ENCODE measurements around the gene POLR3E.

- no peak for TF ChIP-seq POLR2A (IDR thresholded peaks at IDR 0.05; ENCODE audit: borderline replicate concordance, extremely low read depth, insufficient read depth, insufficient read length)
- TF ChIP-seq EGR1 (IDR thresholded peaks at IDR 0.05; ENCODE audit: low read depth) = no peak
- no peak for TF ChIP-seq CTCF (IDR thresholded peaks at IDR 0.05 in 2 of 3, conservative IDR thresholded peaks at IDR 0.05 in 1 of 3; ENCODE audit: borderline replicate concordance in 1 of 3, insufficient read depth in 1 of 3, low read depth in 2 of 3, low read length in 2 of 3)
- TF ChIP-seq REST (IDR thresholded peaks at IDR 0.05; ENCODE audit: low read depth) = no peak
- no peak for TF ChIP-seq ELF1 (IDR thresholded peaks at IDR 0.05; ENCODE audit: borderline replicate concordance, low read depth)
- no peak for TF ChIP-seq POLR2AphosphoS5 (IDR thresholded peaks at IDR 0.05; ENCODE audit: low read depth, low read length)
- TF ChIP-seq SIN3A (IDR thresholded peaks at IDR 0.05; ENCODE audit: low read depth) = no peak
- no peak for TF ChIP-seq MAX (IDR thresholded peaks at IDR 0.05)
- no peak for TF ChIP-seq EZH2 (IDR thresholded peaks at IDR 0.05)
- no peak for TF ChIP-seq CEBPB (IDR thresholded peaks at IDR 0.05; ENCODE audit: low read depth)
- TF ChIP-seq JUND (IDR thresholded peaks at IDR 0.05) = no peak
- no peak for TF ChIP-seq CBX3 (IDR thresholded peaks at IDR 0.05; ENCODE audit: low read depth)
- no peak for TF ChIP-seq ZNF274 (IDR thresholded peaks at IDR 0.05; ENCODE audit: low read depth, low read length)
Observed at GRCh38 chr16:22352140-22352539, 54.9 kb downstream of the POLR3E start.
